GM23338 (cell line): ENCODE measurements around the gene KMT2E. TPM values are rescaled to one million over a fixed set of nuclear protein-coding genes. Genes with fewer than 3 reads are reported as not detected.

Experiments
- ATAC-seq: fragments of 200-7000 bp; cut with Tn5 transposase; 3 replicates; pipeline ENCODE4 v1.9.1; 2020
- DNase-seq: peaks from one replicate; pipeline ENCODE4 v3.0.0-alpha.2; 2015; ENCODE audit warnings: low spot score
- H2AFZ ChIP-seq: fragments of 200-600 bp; sonication (generic); 2 replicates; pipeline ENCODE4 v1.8.0; 2016; ENCODE audit warnings: antibody characterized with exemption, mild to moderate bottlenecking, moderate library complexity
- H3F3A ChIP-seq: fragments of 200-600 bp; sonication (generic); replicated peaks from 2 replicates; pipeline ENCODE4 v1.8.0; 2017; ENCODE audit warnings: antibody characterized with exemption, mixed run types, low read depth
- H3K27ac ChIP-seq: fragments of 200-600 bp; sonication (generic); 2 replicates; pipeline ENCODE4 v1.6.1; 2016; ENCODE audit warnings: low read depth
- H3K27me3 ChIP-seq: fragments of 200-600 bp; sonication (generic); 2 replicates; pipeline ENCODE4 v1.8.0; 2016; ENCODE audit warnings: mild to moderate bottlenecking, mixed run types, moderate library complexity; ENCODE audit not compliant: insufficient read depth
- H3K36me3 ChIP-seq: fragments of 200-600 bp; sonication (generic); 2 replicates; pipeline ENCODE4 v1.8.0; 2016; ENCODE audit warnings: mild to moderate bottlenecking; ENCODE audit not compliant: insufficient read depth
- H3K4me1 ChIP-seq: fragments of 200-600 bp; sonication (generic); 2 replicates; pipeline ENCODE4 v1.8.0; 2016; ENCODE audit warnings: mild to moderate bottlenecking, moderate library complexity; ENCODE audit not compliant: insufficient read depth
- H3K4me2 ChIP-seq: fragments of 200-600 bp; sonication (generic); 2 replicates; pipeline ENCODE4 v1.7.1; 2017; ENCODE audit warnings: mixed run types
- H3K4me3 ChIP-seq: fragments of 200-600 bp; sonication (generic); 2 replicates; pipeline ENCODE4 v1.6.1; 2016; ENCODE audit warnings: mixed run types
- H3K79me2 ChIP-seq: fragments of 200-600 bp; sonication (generic); replicated peaks from 2 replicates; pipeline ENCODE4 v1.8.0; 2017; ENCODE audit warnings: mild to moderate bottlenecking; ENCODE audit not compliant: insufficient read depth
- H3K9me2 ChIP-seq: fragments of 200-600 bp; sonication (generic); 2 replicates; pipeline ENCODE4 v1.8.0; 2017; ENCODE audit not compliant: insufficient read depth
- H4K20me1 ChIP-seq: fragments of 200-600 bp; sonication (generic); replicated peaks from 2 replicates; pipeline ENCODE4 v1.8.0; 2017; ENCODE audit warnings: mild to moderate bottlenecking; ENCODE audit not compliant: insufficient read depth
- H3K27ac Mint-ChIP-seq: 2 replicates; pipeline ENCODE4 v1.8.0; 2020; ENCODE audit warnings: inconsistent platforms, mild to moderate bottlenecking, moderate library complexity, mixed read lengths
- H3K27me3 Mint-ChIP-seq: 3 replicates; pipeline ENCODE4 v1.8.0; 2022; ENCODE audit warnings: low read depth, mild to moderate bottlenecking, moderate library complexity, mixed read lengths, inconsistent platforms; ENCODE audit not compliant: insufficient read depth, poor library complexity
- H3K36me3 Mint-ChIP-seq: 3 replicates; pipeline ENCODE4 v1.8.0; 2021; ENCODE audit warnings: low read depth, mild to moderate bottlenecking, inconsistent platforms, moderate library complexity, mixed read lengths
- H3K4me1 Mint-ChIP-seq: 3 replicates; pipeline ENCODE4 v1.8.0; 2020; ENCODE audit warnings: mild to moderate bottlenecking, inconsistent platforms, mixed read lengths
- H3K4me3 Mint-ChIP-seq: 3 replicates; pipeline ENCODE4 v1.8.0; 2021; ENCODE audit warnings: moderate library complexity, mild to moderate bottlenecking, inconsistent platforms, mixed read lengths
- H3K9me3 Mint-ChIP-seq: 3 replicates; pipeline ENCODE4 v1.8.0; 2020; ENCODE audit warnings: moderate library complexity, mild to moderate bottlenecking, inconsistent platforms, mixed read lengths
- CREB1 ChIP-seq: fragments of 250-450 bp; sonication (Bioruptor Pico); IDR thresholded peaks from 2 replicates; pipeline ENCODE4 v1.5.0; 2020; ENCODE audit warnings: low read depth, mild to moderate bottlenecking, moderate library complexity
- CTCF ChIP-seq, 2 experiments: fragments of 200-600 bp in 1 of 2; sonication (generic) in 1 of 2; conservative IDR thresholded peaks; 2 replicates each; pipeline versions ENCODE4 v1.5.1 to v1.6.1; 2016 to 2017; ENCODE audit warnings: antibody characterized with exemption in 2 of 2, low read depth in 2 of 2, mild to moderate bottlenecking in 2 of 2, moderate library complexity in 1 of 2
- ETS1 ChIP-seq: IDR thresholded peaks from 2 replicates; pipeline ENCODE4 v1.6.1; 2016; ENCODE audit warnings: antibody characterized with exemption
- EZH2 ChIP-seq: fragments of 200-600 bp; sonication (generic); IDR thresholded peaks from one replicate; pipeline ENCODE4 v1.8.0; 2017; ENCODE audit warnings: antibody characterized with exemption, mild to moderate bottlenecking, low read depth; ENCODE audit not compliant: unreplicated experiment
- EZH2phosphoT487 ChIP-seq: fragments of 200-600 bp; sonication (generic); IDR thresholded peaks from one replicate; pipeline ENCODE4 v1.8.1; 2018; ENCODE audit warnings: antibody characterized with exemption; ENCODE audit not compliant: unreplicated experiment
- JUNB ChIP-seq: IDR thresholded peaks from one replicate; pipeline ENCODE4 v1.6.1; 2016; ENCODE audit warnings: antibody characterized with exemption; ENCODE audit not compliant: unreplicated experiment
- NANOG ChIP-seq: IDR thresholded peaks from 2 replicates; pipeline ENCODE4 v1.6.1; 2016; ENCODE audit warnings: antibody characterized with exemption, borderline replicate concordance
- POLR2AphosphoS5 ChIP-seq: IDR thresholded peaks from 2 replicates; pipeline ENCODE4 v1.6.1; 2016; ENCODE audit warnings: antibody characterized with exemption, low read depth
- REST ChIP-seq: IDR thresholded peaks from one replicate; pipeline ENCODE4 v1.6.1; 2018; ENCODE audit warnings: antibody characterized with exemption; ENCODE audit not compliant: unreplicated experiment
- ZNF114 ChIP-seq: fragments of 250-450 bp; sonication (Bioruptor Pico); IDR thresholded peaks from 2 replicates; pipeline ENCODE4 v1.5.0; 2020; ENCODE audit warnings: mild to moderate bottlenecking, moderate library complexity
- ZNF331 ChIP-seq: fragments of 250-450 bp; sonication (Bioruptor Pico); IDR thresholded peaks from 2 replicates; pipeline ENCODE4 v1.5.0; 2020; ENCODE audit warnings: low read depth, mild to moderate bottlenecking, moderate library complexity
- polyA plus RNA-seq: library from polyadenylated mRNA; unstranded; fragments of >200 nt; fragmentation: Nextera tagmentation; extraction: Ambion mirVana; gene quantifications from 2 replicates; pipeline ENCODE4 v1.2.1, GENCODE V29; 2016
- total RNA-seq: library from RNA; depleted of rRNA; stranded (reverse); fragments of >200 nt; shearing (Covaris generic); gene quantifications from 2 replicates; pipeline ENCODE4 v1.2.3, GENCODE V29; 2014

Gene KMT2E
- total and polyA plus RNA-seq, 2 experiments from 2014 or later, result 50.2 to 70.9 TPM

- TF ChIP-seq ETS1, result no peak
- TF ChIP-seq EZH2phosphoT487, result no peak
- no peak for TF ChIP-seq POLR2AphosphoS5
- no peak for TF ChIP-seq NANOG
- TF ChIP-seq ZNF331 (CRISPR knock-in tag), result no peak
- no peak for TF ChIP-seq REST
- no peak for TF ChIP-seq CREB1 (CRISPR knock-in tag)
Observed at GRCh38 chr7:105016709-105017656, 3.0 kb downstream of the KMT2E start (continued).

GRCh38 chr7:105017657-105018365 is 3.8 kb downstream of the KMT2E start:
- H3K27ac ChIP-seq, result no peak overlapping the region
- Mint-ChIP-seq H3K36me3 (peaks cover 13% of the 10 kb centered on the region; the same call in 2 of the 3 replicates), H3K4me3 (peak overlapping the region; percentile 99), H3K9me3 (peaks cover 6% of the 10 kb centered on the region; the same call in 2 of the 3 replicates), H3K27ac (no peak overlapping the region), H3K27me3 (peaks cover 16% of the 10 kb centered on the region), H3K4me1 (peaks cover 36% of the 10 kb centered on the region)
- no peaks in the 10 kb centered on the region for H3F3A ChIP-seq
- peaks cover 35% of the 10 kb centered on the region for H3K4me1 ChIP-seq
- no peak for DNase-seq
- peak overlapping the region; percentile 4; the same call in 1 of the 2 replicates for H3K4me3 ChIP-seq
- no peak overlapping the region for H2AFZ ChIP-seq
- peak overlapping the region; percentile 82 for H3K4me2 ChIP-seq
- H4K20me1 ChIP-seq, result peaks cover 26% of the 10 kb centered on the region
- peaks cover 87% of the 10 kb centered on the region for H3K79me2 ChIP-seq
- H3K9me2 ChIP-seq, result no peaks in the 10 kb centered on the region
- ATAC-seq, result no peak
- no peaks in the 10 kb centered on the region for H3K27me3 ChIP-seq
- H3K36me3 ChIP-seq, result no peaks in the 10 kb centered on the region
- TF ChIP-seq POLR2AphosphoS5, result no peak
- no peak for TF ChIP-seq NANOG
- no peak for TF ChIP-seq ZNF114 (CRISPR knock-in tag)
- no peak for TF ChIP-seq EZH2
- TF ChIP-seq CTCF (conservative IDR thresholded peaks at IDR 0.05; ENCODE audit: low read depth in 2 of 2), result no peak
- TF ChIP-seq ETS1, result no peak
- no peak for TF ChIP-seq REST
- TF ChIP-seq CREB1 (CRISPR knock-in tag), result no peak
- no peak for TF ChIP-seq ZNF331 (CRISPR knock-in tag)
- TF ChIP-seq EZH2phosphoT487, result no peak
- no peak for TF ChIP-seq JUNB
